Measurements from ENCODE around the gene CRLF3. TPM values are rescaled to one million over a fixed set of nuclear protein-coding genes. Genes with fewer than 3 reads are reported as not detected.
A peak's percentile ranks its signal among the peaks of the same experiment; 100 is the strongest.
"Not testable (repeated sequence)": the region's sequence is repeated elsewhere in the genome, so short reads cannot be mapped to it uniquely, and the experiment has no call there.

The CRLF3 gene
- total RNA-seq, 2 donors from 2014 or later: 13.0 to 16.4 TPM

DNA sequence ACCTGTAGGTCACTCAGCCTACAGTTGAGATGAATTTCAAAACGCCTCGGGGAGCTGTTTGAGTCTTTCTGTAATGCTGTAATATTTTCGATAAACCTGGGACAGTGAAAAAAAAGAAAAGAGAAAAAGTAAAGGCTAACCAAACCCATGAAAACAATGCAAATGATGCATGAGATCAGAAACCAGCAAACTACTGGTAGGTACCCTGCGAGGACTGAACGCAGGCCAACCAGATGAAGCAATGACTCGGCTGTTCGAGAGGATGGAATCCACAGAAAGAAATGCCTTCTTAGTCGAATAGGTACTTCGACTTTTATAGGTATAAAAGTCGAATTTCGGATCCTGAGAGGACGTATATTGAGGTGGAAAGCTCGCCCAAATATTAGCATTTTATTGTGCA lies 6.8 kb upstream of the CRLF3 start:
- Histone ChIP-seq H3K4me3 (peak overlapping the region; percentile 92), H3K27me3 (replicated peaks; ENCODE audit: insufficient read depth) (no peaks in the 10 kb centered on the region), H3K9me3 (no peaks in the 10 kb centered on the region), H3K27ac (no peak overlapping the region), H3K36me3 (no peaks in the 10 kb centered on the region), H3K4me1 (ENCODE audit: control insufficient read depth in 1 of 2, low read depth in 2 of 2) (peaks cover 10 to 14% of the 10 kb centered on the region in 2 donors)
- no peak for DNase-seq (ENCODE audit: low spot score)
- TF ChIP-seq, protein P1, sequence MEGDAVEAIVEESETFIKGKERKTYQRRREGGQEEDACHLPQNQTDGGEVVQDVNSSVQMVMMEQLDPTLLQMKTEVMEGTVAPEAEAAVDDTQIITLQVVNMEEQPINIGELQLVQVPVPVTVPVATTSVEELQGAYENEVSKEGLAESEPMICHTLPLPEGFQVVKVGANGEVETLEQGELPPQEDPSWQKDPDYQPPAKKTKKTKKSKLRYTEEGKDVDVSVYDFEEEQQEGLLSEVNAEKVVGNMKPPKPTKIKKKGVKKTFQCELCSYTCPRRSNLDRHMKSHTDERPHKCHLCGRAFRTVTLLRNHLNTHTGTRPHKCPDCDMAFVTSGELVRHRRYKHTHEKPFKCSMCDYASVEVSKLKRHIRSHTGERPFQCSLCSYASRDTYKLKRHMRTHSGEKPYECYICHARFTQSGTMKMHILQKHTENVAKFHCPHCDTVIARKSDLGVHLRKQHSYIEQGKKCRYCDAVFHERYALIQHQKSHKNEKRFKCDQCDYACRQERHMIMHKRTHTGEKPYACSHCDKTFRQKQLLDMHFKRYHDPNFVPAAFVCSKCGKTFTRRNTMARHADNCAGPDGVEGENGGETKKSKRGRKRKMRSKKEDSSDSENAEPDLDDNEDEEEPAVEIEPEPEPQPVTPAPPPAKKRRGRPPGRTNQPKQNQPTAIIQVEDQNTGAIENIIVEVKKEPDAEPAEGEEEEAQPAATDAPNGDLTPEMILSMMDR (IDR thresholded peaks at IDR 0.05): no peak
- ATAC-seq (ENCODE audit: insufficient number of reproducible peaks, low FRiP score, low read depth): no peak

GRCh38 chr17:30829022-30829421 lies 4.5 kb upstream of the CRLF3 start:
- no peak overlapping the region for H3K27ac ChIP-seq
- peaks cover 10 to 14% of the 10 kb centered on the region in 2 donors for H3K4me1 ChIP-seq (ENCODE audit: control insufficient read depth in 1 of 2, low read depth in 2 of 2)
- ATAC-seq (ENCODE audit: insufficient number of reproducible peaks, low FRiP score, low read depth): no peak
- no peak for DNase-seq (ENCODE audit: low spot score)
- no peak overlapping the region for H3K4me3 ChIP-seq
- no peaks in the 10 kb centered on the region for H3K9me3 ChIP-seq
- no peaks in the 10 kb centered on the region for H3K27me3 ChIP-seq (replicated peaks; ENCODE audit: insufficient read depth)
- TF ChIP-seq, protein P1 (IDR thresholded peaks at IDR 0.05): no peak
- H3K36me3 ChIP-seq: no peaks in the 10 kb centered on the region

GRCh38 chr17:30827082-30827481 lies 2.6 kb upstream of the CRLF3 start:
- TF ChIP-seq, protein P1 (IDR thresholded peaks at IDR 0.05): no peak
- ATAC-seq (ENCODE audit: insufficient number of reproducible peaks, low FRiP score, low read depth): no peak
- Histone ChIP-seq H3K27ac (no peak overlapping the region), H3K9me3 (no peaks in the 10 kb centered on the region), H3K4me1 (ENCODE audit: control insufficient read depth in 1 of 2, low read depth in 2 of 2) (peaks cover 3 to 14% of the 10 kb centered on the region in 2 donors), H3K27me3 (replicated peaks; ENCODE audit: insufficient read depth) (no peaks in the 10 kb centered on the region), H3K36me3 (no peaks in the 10 kb centered on the region), H3K4me3 (no peak overlapping the region)
- DNase-seq (ENCODE audit: low spot score): no peak

GRCh38 chr17:30824002-30824355 lies 513 bp downstream of the CRLF3 start:
- no peaks in the 10 kb centered on the region for H3K27me3 ChIP-seq (replicated peaks; ENCODE audit: insufficient read depth)
- DNase-seq (ENCODE audit: low spot score): no peak
- TF ChIP-seq, protein P1 (IDR thresholded peaks at IDR 0.05): no peak
- ATAC-seq (ENCODE audit: insufficient number of reproducible peaks, low FRiP score, low read depth): no peak
- H3K9me3 ChIP-seq: no peaks in the 10 kb centered on the region
- H3K4me3 ChIP-seq: peak overlapping the region; percentile 94
- H3K27ac ChIP-seq: peak overlapping the region; percentile 61 to 70
- H3K4me1 ChIP-seq (ENCODE audit: control insufficient read depth in 1 of 2, low read depth in 2 of 2): peaks cover 5% of the 10 kb centered on the region in 2 donors
- no peaks in the 10 kb centered on the region for H3K36me3 ChIP-seq

- TF ChIP-seq, protein P1 (IDR thresholded peaks at IDR 0.05): no peak
- no peak for DNase-seq (ENCODE audit: low spot score)
- no peak for ATAC-seq (ENCODE audit: insufficient number of reproducible peaks, low FRiP score, low read depth)
- Histone ChIP-seq H3K4me3 (peak overlapping the region; percentile 94), H3K36me3 (no peaks in the 10 kb centered on the region), H3K4me1 (ENCODE audit: control insufficient read depth in 1 of 2, low read depth in 2 of 2) (peaks cover 5% of the 10 kb centered on the region in 2 donors), H3K27me3 (replicated peaks; ENCODE audit: insufficient read depth) (no peaks in the 10 kb centered on the region), H3K27ac (peak overlapping the region in 1 of 2 donors; percentile 70), H3K9me3 (no peaks in the 10 kb centered on the region)
Observed at GRCh38 chr17:30823421-30823820, 1.1 kb downstream of the CRLF3 start.

DNA sequence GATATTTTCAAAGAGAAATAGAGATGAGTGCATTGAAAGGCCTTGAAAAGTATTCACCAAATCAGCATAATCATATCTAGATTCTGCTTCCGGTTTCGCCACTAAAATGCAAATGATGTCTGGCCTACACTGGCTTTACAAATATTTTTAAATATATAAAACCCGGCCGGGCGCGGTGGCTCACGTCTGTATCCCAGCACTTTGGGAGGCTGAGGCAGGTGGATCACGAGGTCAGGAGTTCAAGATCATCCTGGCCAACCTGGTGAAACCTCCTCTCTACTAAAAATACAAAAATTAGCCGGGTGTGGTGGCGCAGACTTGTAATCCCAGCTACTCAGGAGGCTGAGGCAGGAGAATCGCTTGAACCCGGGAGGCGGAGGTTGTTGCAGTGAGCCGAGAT lies 1.6 kb downstream of the CRLF3 start:
- not testable (repeated sequence) for H3K36me3 ChIP-seq; H3K9me3 ChIP-seq; DNase-seq (ENCODE audit: low spot score); H3K27me3 ChIP-seq (replicated peaks; ENCODE audit: insufficient read depth); ATAC-seq (ENCODE audit: insufficient number of reproducible peaks, low FRiP score, low read depth); H3K4me1 ChIP-seq (ENCODE audit: control insufficient read depth in 1 of 2, low read depth in 2 of 2)
- H3K4me3 ChIP-seq: peak overlapping the region; percentile 94
- peak overlapping the region in 1 of 2 donors; percentile 1 for H3K27ac ChIP-seq
